MM.1S (cell line): ENCODE data around the gene BPIFB1.

Experiments used
- EZH2 ChIP-seq: fragments of 300-600 bp; sonication (generic); optimal IDR thresholded peaks from 2 replicates; pipeline ENCODE3; 2017; ENCODE audit warnings: low read depth, mild to moderate bottlenecking, antibody characterized with exemption, low read length, mixed read lengths
- EZH2phosphoT487 ChIP-seq: fragments of 300-600 bp; sonication (generic); IDR thresholded peaks from 2 replicates; pipeline ENCODE4 v1.6.1; 2018; ENCODE audit warnings: antibody characterized with exemption, low read length
- TF ChIP-seq, protein P1 (sequence below): fragments of 300-600 bp; sonication (generic); IDR thresholded peaks from 2 replicates; pipeline ENCODE4 v1.5.1; 2016; ENCODE audit warnings: antibody characterized with exemption, low read length, mixed read lengths

DNA sequence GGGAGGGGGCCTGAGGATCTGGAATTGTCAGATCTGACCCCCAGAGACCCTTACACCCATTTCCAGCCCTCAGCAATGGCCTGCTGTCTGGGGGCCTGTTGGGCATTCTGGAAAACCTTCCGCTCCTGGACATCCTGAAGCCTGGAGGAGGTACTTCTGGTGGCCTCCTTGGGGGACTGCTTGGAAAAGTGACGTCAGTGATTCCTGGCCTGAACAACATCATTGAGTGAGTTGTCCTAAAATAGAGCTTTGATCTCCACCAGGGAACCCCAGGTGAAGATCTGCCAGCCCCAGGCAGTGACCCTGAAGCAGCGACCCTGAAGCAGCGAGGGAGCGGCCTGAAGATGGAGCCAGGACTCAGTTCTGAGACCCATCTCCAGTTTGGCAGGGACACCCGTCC is 45.0 kb upstream of the BPIFB1 start:
- TF ChIP-seq EZH2phosphoT487, result no peak
- TF ChIP-seq EZH2, result no peak
- TF ChIP-seq, protein P1, sequence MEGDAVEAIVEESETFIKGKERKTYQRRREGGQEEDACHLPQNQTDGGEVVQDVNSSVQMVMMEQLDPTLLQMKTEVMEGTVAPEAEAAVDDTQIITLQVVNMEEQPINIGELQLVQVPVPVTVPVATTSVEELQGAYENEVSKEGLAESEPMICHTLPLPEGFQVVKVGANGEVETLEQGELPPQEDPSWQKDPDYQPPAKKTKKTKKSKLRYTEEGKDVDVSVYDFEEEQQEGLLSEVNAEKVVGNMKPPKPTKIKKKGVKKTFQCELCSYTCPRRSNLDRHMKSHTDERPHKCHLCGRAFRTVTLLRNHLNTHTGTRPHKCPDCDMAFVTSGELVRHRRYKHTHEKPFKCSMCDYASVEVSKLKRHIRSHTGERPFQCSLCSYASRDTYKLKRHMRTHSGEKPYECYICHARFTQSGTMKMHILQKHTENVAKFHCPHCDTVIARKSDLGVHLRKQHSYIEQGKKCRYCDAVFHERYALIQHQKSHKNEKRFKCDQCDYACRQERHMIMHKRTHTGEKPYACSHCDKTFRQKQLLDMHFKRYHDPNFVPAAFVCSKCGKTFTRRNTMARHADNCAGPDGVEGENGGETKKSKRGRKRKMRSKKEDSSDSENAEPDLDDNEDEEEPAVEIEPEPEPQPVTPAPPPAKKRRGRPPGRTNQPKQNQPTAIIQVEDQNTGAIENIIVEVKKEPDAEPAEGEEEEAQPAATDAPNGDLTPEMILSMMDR, result no peak
